Embryonic facial prominence (tissue), 1 donor: ENCODE results near the gene SS18L1.

Source experiments
- DNase-seq: peaks from one replicate; pipeline ENCODE4 v3.0.0-alpha.2; 2016; ENCODE audit errors: extremely low spot score

Gene SS18L1

DNA sequence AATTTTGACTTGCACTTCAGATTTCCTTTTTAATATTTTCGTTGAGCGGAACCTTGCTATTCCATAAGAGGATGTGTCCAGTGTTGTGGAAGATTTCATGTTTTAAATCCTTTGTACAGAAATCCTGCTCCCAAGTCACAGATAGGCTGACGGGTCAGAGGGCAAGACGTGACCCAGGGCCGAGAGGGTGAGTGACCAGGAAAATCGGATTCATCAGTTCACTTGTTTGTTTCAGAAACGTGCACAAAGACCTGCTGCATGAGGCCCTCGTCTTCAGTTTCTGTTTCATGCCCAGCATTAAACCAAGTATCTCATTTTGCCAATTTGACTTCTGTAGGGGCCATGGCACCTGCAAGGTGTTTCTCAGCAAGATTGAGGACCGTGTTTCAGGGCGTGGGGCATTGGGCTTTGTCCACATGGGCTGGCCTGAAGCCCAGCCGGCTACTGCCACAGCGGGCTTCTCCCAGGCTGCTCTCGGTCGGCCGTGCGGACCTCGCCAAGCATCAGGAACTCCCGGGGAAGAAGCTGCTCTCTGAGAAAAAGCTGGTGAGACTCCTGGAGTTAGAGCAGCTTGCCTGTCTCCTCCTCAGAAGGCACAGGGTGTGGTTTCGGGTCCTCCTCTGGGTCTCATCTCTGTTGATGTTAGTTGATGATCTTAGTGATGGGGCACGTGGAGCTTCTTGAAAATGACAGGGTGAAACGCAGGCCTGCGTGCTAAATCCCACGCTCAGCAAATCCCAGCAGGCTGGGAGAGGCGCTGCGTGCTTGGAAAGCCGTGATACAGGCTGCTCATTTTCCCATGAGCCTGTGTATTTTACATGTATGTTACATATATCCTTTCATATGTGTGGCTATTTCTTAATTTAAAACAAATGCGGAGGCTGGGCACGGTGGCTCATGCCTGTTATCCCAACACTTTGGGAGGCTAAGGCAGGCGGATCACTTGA lies 49.8 kb downstream of the SS18L1 start:
- DNase-seq = no peak

DNA sequence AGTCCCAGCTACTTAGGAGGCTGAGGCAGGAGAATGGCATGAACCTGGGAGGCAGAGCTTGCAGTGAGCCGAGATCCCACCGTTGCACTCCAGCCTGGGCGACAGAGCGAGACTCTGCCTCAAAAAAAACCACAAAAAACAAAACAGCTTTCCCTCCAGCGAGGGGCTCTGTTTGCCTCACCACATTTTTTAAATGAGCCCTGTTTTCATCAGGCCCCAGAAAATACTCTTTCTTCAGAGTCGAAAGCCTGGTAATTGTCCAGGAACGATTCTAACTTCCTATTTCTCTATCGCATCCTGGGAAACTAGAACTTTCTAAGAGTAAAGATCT lies 51.5 kb downstream of the SS18L1 start:
- DNase-seq = no peak

GRCh38 chr20:62195736-62196135 lies 52.2 kb downstream of the SS18L1 start:
- DNase-seq = no peak

GRCh38 chr20:62196286-62196685 lies 52.7 kb downstream of the SS18L1 start:
- DNase-seq = no peak

DNA sequence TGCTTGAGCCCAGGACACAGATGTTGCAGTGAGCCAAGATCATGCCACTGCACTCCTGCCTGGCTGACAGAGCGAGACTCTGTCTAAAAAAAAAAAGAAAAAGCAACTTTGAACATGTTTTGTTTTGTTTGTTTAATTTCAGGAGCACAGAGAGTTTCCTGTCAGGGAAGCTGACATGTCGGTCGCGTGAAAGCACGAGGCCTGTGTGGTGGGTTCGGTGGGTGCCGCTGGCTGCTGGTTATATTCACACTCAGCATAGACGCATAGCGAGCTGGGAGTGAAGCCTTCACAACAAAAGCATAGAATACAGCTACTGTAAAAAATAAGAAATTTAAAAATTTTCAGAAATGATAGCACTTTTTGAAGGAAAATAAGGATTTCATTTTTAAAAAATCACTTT lies 53.7 kb downstream of the SS18L1 start:
- DNase-seq = no peak

- no peak for DNase-seq
These were observed 54.2 kb downstream of the SS18L1 start for GRCh38 chr20:62197801-62198200.

DNA sequence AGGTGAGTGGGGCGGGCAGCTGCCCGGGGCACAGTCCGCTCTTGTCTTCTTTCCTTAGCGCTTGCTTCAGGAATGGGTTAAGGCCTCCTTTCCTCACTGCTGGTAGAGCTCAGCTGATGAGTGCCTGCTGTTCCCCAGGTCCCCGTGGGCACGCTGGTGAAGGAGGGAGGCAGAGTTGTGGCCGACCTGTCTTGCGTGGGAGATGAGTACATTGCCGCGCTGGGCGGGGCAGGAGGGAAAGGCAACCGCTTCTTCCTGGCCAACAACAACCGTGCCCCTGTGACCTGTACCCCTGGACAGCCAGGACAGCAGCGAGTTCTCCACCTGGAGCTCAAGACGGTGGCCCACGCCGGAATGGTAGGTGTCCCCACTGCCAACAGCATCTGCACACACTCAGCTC lies 54.9 kb downstream of the SS18L1 start:
- DNase-seq = no peak

DNA sequence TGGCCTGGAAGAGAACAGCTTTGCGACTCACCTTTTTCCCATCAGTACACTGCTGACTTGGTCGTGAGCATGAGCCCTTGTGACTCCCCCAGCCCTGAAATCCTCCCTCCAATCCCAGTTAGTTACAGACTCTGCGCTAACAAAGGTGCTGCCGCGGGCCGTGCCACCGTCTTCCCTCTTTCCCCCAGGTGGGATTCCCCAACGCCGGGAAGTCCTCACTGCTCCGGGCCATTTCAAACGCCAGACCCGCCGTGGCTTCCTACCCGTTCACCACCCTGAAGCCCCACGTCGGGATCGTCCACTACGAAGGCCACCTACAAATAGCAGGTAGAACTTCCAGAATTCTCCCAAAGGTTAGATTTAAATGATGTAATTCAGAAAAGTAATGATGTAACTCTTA lies 55.4 kb downstream of the SS18L1 start:
- DNase-seq = no peak

- DNase-seq = no peak
These were observed 57.1 kb downstream of the SS18L1 start for GRCh38 chr20:62200491-62201172.

DNA sequence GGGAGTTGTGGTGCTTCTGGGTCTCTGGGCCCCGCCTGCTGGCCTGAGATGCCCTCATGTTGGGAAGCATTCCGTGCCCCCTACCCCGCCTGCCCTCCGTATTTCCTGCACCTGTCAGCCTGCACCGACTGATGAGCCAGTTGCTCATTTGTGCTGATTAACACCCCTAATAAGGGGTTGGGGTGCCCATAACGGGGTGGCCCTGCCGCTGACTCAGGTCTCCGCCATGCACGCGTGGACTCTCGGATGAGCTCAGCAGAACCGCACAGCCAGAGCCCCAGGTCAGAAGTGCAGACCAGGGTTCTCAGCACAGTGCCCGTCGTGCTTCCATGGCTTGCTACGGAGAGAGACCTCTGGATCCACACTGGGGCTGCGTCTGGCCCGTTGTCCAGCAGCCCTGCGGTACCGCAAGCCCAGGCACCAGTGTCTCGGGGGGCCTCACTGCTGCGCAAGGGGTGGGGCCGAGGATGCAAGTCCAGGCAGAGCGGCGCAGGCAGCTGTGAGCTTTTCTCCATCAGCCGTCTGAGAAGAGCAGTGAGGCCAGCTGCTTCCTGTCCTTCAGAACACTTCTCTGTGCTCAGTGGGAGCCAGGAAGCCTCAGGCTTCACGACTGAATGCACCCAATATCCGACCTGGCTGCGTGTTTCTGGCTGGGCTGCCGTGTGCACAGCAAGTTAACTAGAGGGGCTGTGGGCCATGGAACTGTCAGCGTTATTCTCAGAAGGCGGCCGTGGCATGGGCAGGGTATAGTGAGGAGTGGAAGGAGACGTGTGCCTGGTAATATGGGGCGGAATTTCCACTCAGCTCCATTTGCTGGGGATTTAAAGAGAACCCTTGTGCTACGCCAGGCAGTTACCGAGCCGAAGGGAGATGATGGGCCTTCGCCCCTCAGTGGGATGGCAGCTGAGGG lies 57.9 kb downstream of the SS18L1 start:
- no peak for DNase-seq

- DNase-seq = no peak
These were observed 58.5 kb downstream of the SS18L1 start for GRCh38 chr20:62202083-62202395.

- DNase-seq = no peak
These were observed 59.3 kb downstream of the SS18L1 start for GRCh38 chr20:62202676-62203377.

DNA sequence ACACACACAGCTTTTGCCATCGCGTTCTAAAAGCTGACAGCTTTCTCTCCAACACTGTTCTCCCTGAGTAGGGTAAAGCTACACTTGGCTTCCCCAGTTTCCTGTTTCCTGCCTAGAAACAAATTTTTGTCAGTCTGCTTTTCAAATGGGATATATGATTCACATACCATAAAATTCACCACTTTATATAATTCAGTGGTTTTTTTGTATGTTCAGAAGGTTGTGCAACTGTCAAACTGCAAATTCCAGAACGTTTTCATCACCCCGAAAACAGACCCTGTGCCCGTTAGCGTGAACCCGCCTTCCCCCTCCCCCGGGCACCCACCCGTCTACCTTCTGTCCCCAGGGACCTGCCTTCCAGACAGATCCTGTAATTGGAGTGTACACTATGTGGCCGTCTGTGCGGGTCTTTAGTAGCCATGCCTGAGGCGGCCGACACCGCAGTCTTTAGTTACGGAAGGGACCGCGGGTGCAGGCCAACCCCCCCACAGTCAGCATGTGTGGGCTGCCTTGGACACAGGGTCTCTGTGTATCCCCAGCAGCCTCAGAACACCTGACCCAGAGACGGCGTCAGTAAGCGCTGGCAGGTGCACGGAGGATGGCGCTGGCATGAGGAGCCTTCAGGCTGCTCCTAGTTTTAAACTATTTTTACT lies 59.9 kb downstream of the SS18L1 start:
- no peak for DNase-seq

DNA sequence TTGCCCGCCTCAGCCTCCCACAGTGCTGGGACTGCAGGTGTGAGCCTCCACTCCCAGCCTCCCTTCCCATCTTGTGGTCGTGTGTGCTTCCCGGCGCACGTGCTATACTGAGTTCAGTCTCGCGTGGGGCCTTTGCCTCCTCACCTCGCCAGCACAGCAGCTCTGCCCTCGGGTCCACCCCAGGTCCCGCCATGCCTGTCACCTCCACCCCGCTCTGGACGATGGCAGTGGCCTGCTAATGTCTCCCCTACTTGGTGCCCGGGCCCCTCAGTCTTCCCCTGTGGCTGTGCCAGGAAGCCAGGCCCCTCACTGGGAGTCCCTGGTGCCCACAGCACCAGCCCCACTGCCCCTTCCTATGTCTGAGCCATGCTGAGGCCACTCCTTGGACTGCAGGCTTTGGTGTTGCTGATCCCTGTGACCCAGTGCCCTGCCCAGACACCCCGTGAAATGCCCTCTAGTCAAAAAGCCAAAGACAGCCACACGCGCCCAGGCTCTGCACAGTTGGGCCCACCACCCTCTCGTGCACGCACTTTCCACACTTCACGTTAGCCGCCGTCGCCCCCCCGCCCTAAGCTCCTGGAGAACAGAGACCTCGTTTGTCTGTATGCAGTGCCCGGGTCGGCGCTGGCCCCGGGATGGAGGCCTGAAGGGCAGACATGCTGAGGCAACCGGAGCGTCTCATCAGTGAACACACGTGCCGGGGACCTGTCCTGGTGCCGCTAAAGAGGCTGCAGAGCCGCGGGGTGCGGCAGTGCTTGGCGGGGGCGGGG lies 62.2 kb downstream of the SS18L1 start:
- no peak for DNase-seq

DNA sequence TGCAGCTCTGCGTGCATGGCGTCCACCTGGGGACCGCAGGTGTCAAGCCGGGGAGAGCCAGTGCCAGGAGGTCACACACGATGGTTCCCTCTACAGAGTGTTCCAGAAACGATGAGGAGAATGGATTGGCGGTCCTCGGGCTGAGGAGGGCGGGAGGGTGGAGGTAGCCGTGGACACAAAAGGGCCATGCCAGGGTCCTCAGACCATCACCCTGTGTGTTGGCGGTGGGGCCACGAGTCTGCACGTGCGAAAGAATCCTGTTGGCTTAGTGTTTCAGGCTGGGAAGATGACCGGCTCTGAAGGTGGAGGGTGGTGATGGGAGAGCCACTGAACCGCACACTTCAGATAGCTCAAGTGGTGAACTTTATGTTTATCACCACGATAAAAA lies 62.8 kb downstream of the SS18L1 start:
- no peak for DNase-seq

- no peak for DNase-seq
These were observed 64.7 kb downstream of the SS18L1 start for GRCh38 chr20:62208061-62208794.

GRCh38 chr20:62208795-62209755 lies 65.5 kb downstream of the SS18L1 start:
- DNase-seq = no peak

- no peak for DNase-seq
These were observed 66.4 kb downstream of the SS18L1 start for GRCh38 chr20:62209850-62210495.
